GM12878 (cell line): Measurements from ENCODE around the gene STRBP. TPM values are rescaled to one million over a fixed set of nuclear protein-coding genes. Genes with fewer than 3 reads are reported as not detected.

Source experiments
- ASH2L ChIP-seq: fragments of 300-600, 200-600 bp; sonication (generic); IDR thresholded peaks from 2 replicates; pipeline ENCODE4 v1.6.1; 2017; ENCODE audit warnings: low read depth, mild to moderate bottlenecking, borderline replicate concordance
- ATF2 ChIP-seq: IDR thresholded peaks from 2 replicates; pipeline ENCODE4 v1.6.1; 2012; ENCODE audit warnings: low read length, inconsistent platforms
- CHD1 ChIP-seq: IDR thresholded peaks from 2 replicates; pipeline ENCODE4 v1.6.1; 2012; ENCODE audit warnings: low read depth, low read length, improper control_type of control experiment
- CTCF ChIP-seq, 3 experiments: IDR thresholded peaks in 2 of 3; conservative IDR thresholded peaks in 1 of 3; 2 replicates each; pipeline ENCODE4 v1.5.1; 2011; ENCODE audit warnings: low read depth in 3 of 3, low read length in 3 of 3, mild to moderate bottlenecking in 3 of 3, control low read depth in 2 of 3, moderate library complexity in 2 of 3, inconsistent platforms in 1 of 3, mixed read lengths in 1 of 3; ENCODE audit not compliant: control insufficient read depth in 2 of 3, insufficient read depth in 1 of 3; ENCODE audit errors: extremely low read depth in 1 of 3
- DPF2 ChIP-seq: fragments of 450-650 bp; IDR thresholded peaks from 2 replicates; pipeline ENCODE4 v1.6.1; 2017; ENCODE audit warnings: mild to moderate bottlenecking
- E4F1 ChIP-seq: fragments of 450-650 bp; IDR thresholded peaks from 2 replicates; pipeline ENCODE4 v1.6.1; 2018; ENCODE audit warnings: borderline replicate concordance, mild to moderate bottlenecking; ENCODE audit not compliant: partially characterized antibody
- EED ChIP-seq: sonication (generic); IDR thresholded peaks from 2 replicates; pipeline ENCODE4 v1.6.1; 2016; ENCODE audit warnings: antibody characterized with exemption, low read depth
- ETV6 ChIP-seq, 2 experiments: fragments of 450-650 bp in 1 of 2; IDR thresholded peaks in 1 of 2; conservative IDR thresholded peaks in 1 of 2; 2 replicates each; pipeline ENCODE4 v1.6.1; 2014; ENCODE audit warnings: antibody characterized with exemption in 1 of 2, borderline replicate concordance in 1 of 2, low read depth in 1 of 2, mild to moderate bottlenecking in 1 of 2, moderate library complexity in 1 of 2
- FOS ChIP-seq: IDR thresholded peaks from 3 replicates; pipeline ENCODE4 v1.6.1; 2011; ENCODE audit warnings: borderline replicate concordance; ENCODE audit not compliant: insufficient read length; ENCODE audit errors: extremely low read depth
- FOXM1 ChIP-seq: IDR thresholded peaks from 2 replicates; pipeline ENCODE4 v1.6.1; 2012; ENCODE audit warnings: low read depth, mild to moderate bottlenecking, inconsistent platforms, low read length, moderate library complexity
- HSF1 ChIP-seq: fragments of 150-350 bp; IDR thresholded peaks from 2 replicates; pipeline ENCODE4 v1.6.1; 2014; ENCODE audit warnings: mild to moderate bottlenecking, low read depth, low read length
- IKZF1 ChIP-seq: fragments of 450-650 bp; conservative IDR thresholded peaks from 2 replicates; pipeline ENCODE4 v1.6.1; 2017; ENCODE audit warnings: antibody characterized with exemption, mild to moderate bottlenecking
- IRF3 ChIP-seq: fragments of 450-650 bp; IDR thresholded peaks from 2 replicates; pipeline ENCODE4 v1.6.1; 2014; ENCODE audit warnings: mild to moderate bottlenecking
- KDM1A ChIP-seq: fragments of 200-600 bp; sonication (generic); IDR thresholded peaks from 2 replicates; pipeline ENCODE4 v1.6.1; 2016; ENCODE audit warnings: borderline replicate concordance
- MEF2A ChIP-seq: IDR thresholded peaks from 2 replicates; pipeline ENCODE4 v1.6.1; 2011; ENCODE audit warnings: low read depth, mild to moderate bottlenecking, low read length, moderate library complexity; ENCODE audit not compliant: insufficient read depth
- MXI1 ChIP-seq: fragments of 150-350 bp; IDR thresholded peaks from 2 replicates; pipeline ENCODE4 v1.6.1; 2011; ENCODE audit warnings: low read depth, mild to moderate bottlenecking, inconsistent platforms, low read length, improper control_type of control experiment
- SIN3A ChIP-seq: IDR thresholded peaks from 2 replicates; pipeline ENCODE4 v1.6.1; 2012; ENCODE audit warnings: low read depth, low read length, improper control_type of control experiment
- SMC3 ChIP-seq: IDR thresholded peaks from 2 replicates; pipeline ENCODE4 v1.6.1; 2011; ENCODE audit warnings: low read length, improper control_type of control experiment, borderline replicate concordance
- SP1 ChIP-seq: IDR thresholded peaks from one replicate; pipeline ENCODE4 v1.6.1; 2011; ENCODE audit warnings: low read depth, low read length
- TCF3 ChIP-seq: IDR thresholded peaks from 2 replicates; pipeline ENCODE4 v1.6.1; 2012; ENCODE audit warnings: low read depth, mild to moderate bottlenecking, low read length, borderline replicate concordance; ENCODE audit not compliant: insufficient read depth
- YY1 ChIP-seq: IDR thresholded peaks from 2 replicates; pipeline ENCODE4 v1.6.1; 2011; ENCODE audit warnings: low read depth, mild to moderate bottlenecking, low read length
- ZNF384 ChIP-seq: IDR thresholded peaks from 2 replicates; pipeline ENCODE4 v1.6.1; 2012; ENCODE audit warnings: low read depth, mild to moderate bottlenecking, low read length, improper control_type of control experiment, borderline replicate concordance
- polyA plus RNA-seq, 11 experiments: library from polyadenylated mRNA; depleted of rRNA in 4 of 11; unstranded in 6 of 11; stranded (reverse) in 5 of 11; fragments of >200 nt; fragmentation: Nextera tagmentation in 4 of 11; fragmentation: Illumina TruSeq in 1 of 11; extraction: Ambion mirVana in 4 of 11; extraction: Trizol in 1 of 11; gene quantifications; 1 replicate in 1 of 11; 2 replicates in 10 of 11; pipeline versions ENCODE4 v1.2.1 to v1.2.3, GENCODE V29; 2011 to 2016; ENCODE audit warnings: inconsistent platforms in 2 of 11, missing spikeins in 2 of 11, low read depth in 1 of 11
- total RNA-seq, 4 experiments: library from RNA; depleted of rRNA in 3 of 4; stranded (reverse); fragments of >200 nt in 3 of 4; fragmentation: Illumina TruSeq in 1 of 4; extraction: Trizol in 1 of 4; gene quantifications; 2 replicates each; pipeline versions ENCODE4 v1.2.1 to v1.2.3, GENCODE V29; 2013 to 2021

The STRBP gene
- total and polyA plus RNA-seq, 10 of the 15 experiments (the other 5 are each of a cell fraction or from before 2014, with no cell fraction given): 31.0 to 96.8 (median 71.4) TPM

- TF ChIP-seq E4F1 (no peak), ASH2L (no peak), SMC3 (peak; percentile 40; the same call in 1 of the 2 replicates), YY1 (peak; percentile 40; the same call in 1 of the 2 replicates), FOS (no peak), IRF3 (no peak), ETV6 (conservative IDR thresholded peaks at IDR 0.05 in 1 of 2, IDR thresholded peaks at IDR 0.05 in 1 of 2; ENCODE audit: borderline replicate concordance in 1 of 2, low read depth in 1 of 2) (0 out of 4 replicates have a peak, but pooled peaks of 1 of the 2 experiments have one; percentile 38), ATF2 (no peak; the same call in 1 of the 2 replicates), HSF1 (no peak), EED (peak; percentile 68), SIN3A (no peak), DPF2 (no peak), KDM1A (no peak), CHD1 (no peak), ZNF384 (no peak), CTCF (IDR thresholded peaks at IDR 0.05 in 2 of 3, conservative IDR thresholded peaks at IDR 0.05 in 1 of 3; ENCODE audit: control insufficient read depth in 2 of 3, extremely low read depth in 1 of 3, insufficient read depth in 1 of 3, low read depth in 3 of 3, low read length in 3 of 3) (peak; percentile 57 to 78 (median 73)), TCF3 (0 out of 2 replicates have a peak, but pooled peaks have one; percentile 72), MXI1 (no peak), IKZF1 (no peak; the same call in 1 of the 2 replicates), FOXM1 (peak; percentile 70; the same call in 1 of the 2 replicates), MEF2A (0 out of 2 replicates have a peak, but pooled peaks have one; percentile 43), SP1 (no peak)
Measured at GRCh38 chr9:123225374-123225813, 43.0 kb downstream of the STRBP start (continued).
